Activated T-cell treated with anti-CD3 and anti-CD28 coated beads, Interleukin-2, amount 50 U/mL, for 1 hour (primary cell): ENCODE measurements around the gene CR2.
A peak's percentile ranks its signal among the peaks of the same experiment; 100 is the strongest.
"Not testable (repeated sequence)": the region's sequence is repeated elsewhere in the genome, so short reads cannot be mapped to it uniquely, and the experiment has no call there.

Experiments used
- DNase-seq: peaks from one replicate; pipeline ENCODE4 v3.0.0-alpha.2; 2020

The CR2 gene

DNA sequence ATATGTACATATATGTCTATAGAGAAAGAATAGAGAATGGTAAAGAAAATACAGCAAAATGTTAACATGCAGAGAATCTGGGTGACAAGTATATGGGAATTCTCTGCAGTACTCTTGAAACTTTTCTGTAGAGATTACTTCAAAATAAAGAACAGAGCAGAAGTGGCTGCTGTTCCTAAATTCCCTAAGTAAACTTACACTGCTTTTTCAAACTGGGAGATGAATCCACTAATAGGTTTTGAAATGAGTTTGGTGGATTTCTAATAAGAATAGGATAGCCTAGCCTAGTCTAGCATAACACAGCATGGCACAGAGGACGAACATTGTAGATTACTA, 450 bp upstream of the CR2 start:
- no peak for DNase-seq

DNA sequence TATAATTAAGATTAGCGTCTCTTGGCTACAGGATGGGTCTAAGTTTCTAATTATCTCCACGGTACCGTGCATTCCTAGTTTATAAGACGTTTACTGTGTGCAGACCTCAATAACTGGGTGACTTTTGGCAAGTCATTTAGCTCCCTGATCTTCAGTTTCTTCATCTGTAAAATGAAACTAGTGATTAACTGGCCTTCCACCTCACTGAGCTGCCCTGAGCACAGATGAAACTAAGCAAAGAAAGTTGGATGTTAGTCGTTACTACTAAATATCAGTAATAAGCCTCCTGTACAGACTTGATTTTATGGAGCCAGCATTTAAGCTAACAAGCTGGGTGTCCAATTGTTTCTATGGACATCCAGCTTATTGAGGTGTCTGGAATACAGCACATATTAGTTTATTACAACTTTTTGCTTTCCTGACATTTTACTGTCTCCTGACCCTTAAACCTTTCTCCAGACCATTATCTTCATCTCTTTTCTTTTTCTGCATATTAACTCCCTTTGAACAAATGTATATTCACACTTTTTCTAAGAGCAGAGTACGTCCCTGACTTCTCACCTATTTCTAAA, 1.1 kb downstream of the CR2 start:
- no peak for DNase-seq

DNA sequence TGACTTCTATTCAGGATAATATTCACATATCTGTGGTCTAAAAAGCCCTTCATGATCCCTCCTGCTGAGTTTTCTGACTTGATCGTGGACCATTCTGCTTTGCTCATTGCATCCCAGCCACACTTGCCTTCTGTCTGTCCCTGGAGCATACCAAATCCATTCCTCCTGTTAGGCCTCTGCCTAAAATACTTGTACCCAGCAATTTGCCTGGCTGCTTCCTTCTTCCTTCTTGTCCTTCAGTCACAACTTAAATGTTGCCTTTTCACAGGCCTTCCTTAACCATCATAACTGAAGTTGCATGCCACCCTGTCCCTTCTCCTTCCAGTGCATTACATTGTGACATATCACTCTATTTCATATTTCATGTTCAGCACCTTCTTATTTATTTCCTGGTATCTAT, 4.3 kb downstream of the CR2 start:
- no peak for DNase-seq

DNA sequence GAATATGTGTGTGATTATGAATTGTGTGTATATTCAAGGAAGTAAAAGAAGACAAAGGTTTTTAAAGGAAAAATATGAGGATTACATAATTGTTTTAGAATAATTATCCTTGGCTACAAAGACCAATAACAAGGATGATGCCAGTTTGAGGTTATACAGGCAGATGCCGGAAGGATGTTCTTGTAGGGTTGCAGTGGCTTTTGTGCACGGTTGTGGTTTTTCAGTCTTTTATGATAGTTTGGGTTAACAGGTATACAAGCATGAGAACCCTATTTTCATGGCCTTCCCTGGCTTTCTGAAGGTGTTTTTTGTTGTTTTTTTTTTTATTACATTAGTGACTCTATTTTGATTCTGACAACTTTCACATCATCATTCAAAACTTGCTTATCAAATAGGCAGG, 4.9 kb downstream of the CR2 start:
- no peak for DNase-seq

DNA sequence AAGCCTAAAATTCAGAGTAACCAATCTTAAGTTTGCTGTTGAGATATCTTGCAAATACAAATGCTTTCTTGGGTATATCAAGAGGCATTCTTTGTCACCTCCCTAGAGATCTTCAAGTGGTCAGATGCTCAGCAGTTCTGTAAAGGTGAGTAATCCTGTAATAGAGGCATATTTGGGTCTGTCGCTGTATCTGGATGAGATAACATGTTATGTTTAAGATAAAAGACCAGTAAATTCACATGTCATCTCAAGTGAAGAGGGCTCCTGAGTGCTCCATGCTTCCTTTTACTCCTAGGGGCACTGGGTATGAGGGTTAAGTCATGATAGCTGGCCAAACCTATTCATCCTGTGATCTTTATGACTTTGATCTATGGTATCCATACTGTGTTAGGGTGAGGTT, 7.5 kb downstream of the CR2 start:
- DNase-seq, result no peak

DNA sequence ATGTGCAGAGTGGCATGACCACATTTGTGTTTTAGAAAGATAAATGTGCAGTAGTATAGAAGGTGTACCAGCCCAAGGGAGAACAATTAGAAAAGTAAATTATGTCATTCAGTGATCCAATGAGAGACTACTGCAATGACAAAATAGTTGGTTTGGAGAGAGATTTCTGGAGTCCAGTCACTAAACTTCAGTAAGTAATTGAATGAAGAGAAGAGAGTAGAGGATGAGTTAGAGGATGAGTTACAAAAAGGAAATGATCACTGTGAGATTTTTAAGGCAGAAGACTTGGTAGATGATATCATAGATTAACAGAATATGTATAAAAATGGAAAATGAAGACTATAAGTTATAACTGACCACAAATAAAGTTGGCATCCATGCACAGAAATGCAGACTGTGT, 8.4 kb downstream of the CR2 start:
- no peak for DNase-seq

DNA sequence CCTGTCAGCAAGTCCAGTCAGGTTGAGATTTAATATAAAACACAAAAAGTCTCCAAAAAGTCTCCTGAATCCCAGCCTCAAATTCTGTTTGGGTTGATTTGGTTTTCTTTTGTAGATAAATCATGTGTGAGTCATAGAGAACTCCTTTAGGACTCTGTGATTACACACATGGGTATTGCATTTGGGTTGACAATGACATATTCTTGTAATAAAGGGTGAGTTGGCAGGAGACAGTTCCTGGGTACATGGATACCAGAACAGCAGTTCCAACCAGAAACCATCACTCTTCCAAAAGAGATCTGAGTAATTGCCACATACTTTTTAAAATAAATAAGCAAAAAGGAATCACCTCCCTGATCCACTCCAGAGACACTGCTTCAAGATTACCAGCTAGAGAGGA, 8.9 kb downstream of the CR2 start:
- DNase-seq, result no peak

DNA sequence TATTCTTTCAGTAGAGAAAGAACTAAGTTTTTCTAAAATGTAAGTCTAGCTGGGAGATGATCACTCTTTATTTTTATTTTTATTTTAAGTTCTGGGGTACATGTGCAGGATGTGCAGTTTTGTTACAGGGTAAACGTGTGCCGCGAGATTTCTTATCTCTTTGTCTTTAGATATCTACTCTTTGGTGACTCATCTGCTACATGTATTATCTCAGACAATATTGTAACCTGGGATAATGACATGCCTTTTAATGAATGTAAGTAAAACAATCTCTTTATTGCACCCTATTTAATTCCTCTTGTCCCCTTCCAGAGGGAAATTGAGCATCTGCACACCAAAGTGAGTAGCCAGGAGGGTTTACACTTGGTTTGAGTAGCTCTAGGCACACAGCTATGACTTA, 9.4 kb downstream of the CR2 start:
- DNase-seq, result no peak

DNA sequence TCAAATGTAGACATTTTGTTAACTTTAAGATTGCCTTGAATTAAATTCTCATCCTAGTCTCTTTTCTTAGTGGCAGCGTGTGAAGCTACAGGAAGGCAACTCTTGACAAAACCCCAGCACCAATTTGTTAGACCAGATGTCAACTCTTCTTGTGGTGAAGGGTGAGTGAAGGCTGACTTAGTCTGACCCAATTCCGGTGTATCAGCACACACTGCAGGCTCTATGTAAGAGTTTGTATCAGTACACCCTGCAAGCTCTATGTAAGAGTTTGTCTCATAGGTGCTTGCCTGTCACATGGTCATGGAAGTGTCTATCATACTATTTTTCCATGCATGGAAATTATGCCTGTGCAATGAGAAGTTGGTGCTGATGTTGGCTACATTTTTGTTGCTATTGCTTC, 16.8 kb downstream of the CR2 start:
- no peak for DNase-seq

DNA sequence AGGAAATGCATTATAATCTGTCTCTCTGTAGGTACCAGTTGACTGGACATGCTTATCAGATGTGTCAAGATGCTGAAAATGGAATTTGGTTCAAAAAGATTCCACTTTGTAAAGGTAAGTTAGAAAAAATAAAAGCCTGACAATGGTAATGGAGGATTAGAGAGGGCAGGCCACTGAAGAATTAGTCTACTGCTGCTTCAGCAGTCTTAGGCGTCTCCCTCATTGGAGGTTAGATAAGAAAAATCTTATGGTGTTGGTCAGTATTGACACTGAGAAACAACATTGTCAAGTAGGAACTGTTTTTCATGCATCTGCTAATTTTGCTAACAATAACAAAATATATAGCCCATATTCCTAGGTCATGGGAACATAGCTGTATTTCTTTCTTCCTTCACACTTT, 20.1 kb downstream of the CR2 start:
- DNase-seq, result no peak

DNA sequence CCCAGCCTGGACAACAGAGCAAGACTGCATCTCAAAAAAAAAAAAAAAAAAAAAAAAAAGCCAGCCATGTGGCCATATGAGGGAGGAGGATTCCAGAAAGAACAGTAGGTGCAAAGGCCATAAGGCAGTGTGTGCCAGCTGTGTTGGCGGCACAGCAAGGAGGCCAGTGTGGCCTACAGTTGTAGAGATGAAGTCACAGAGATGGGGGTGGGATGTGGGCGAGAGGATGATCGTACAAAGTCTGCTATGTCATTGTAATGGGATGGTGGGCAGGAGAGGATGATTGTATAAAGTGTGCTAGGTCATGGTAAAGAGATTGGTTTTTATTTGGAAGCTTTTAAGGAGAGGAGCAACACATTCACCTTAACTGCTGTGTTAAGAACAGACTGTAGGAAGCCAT, 32.1 kb downstream of the CR2 start:
- no peak for DNase-seq

DNA sequence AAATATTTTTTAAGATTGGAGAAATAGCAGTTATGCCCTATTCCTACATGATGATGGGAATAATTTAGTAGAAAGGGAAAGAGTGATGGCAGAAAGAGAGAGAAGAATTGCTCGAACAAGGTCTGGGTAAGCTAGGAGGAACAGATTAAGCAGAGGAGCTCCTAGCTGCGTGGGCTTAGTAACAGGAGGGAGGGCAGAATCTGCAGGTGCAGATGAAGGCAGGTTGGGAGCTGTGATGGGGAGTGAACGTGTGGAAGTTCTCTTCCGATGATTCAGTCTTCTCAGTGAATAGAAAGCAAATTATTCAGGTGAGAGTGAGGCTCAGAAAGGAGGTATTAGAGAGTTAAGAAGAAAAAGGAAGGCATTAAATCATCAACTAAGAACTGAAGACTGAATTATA, 33.5 kb downstream of the CR2 start:
- no peak for DNase-seq

DNA sequence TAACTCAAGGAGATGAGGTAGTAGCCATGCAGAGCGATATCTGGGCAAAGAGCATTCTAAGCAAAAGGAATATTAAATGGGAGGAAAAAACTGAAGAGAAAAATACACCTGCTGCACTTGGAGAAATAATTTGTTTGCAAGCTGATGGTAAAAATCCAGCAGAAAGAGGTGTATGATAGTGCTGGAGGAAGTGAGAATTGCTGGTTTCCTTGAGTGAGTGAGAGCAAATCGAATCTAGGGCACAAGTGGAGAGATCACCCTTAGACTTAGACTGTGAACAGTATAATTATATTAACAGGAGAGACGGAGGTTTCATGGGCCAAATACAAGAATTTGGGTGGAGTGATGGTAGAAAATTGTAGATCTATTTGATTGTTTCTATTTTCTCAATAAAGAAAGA, 39.1 kb downstream of the CR2 start:
- no peak for DNase-seq

DNA sequence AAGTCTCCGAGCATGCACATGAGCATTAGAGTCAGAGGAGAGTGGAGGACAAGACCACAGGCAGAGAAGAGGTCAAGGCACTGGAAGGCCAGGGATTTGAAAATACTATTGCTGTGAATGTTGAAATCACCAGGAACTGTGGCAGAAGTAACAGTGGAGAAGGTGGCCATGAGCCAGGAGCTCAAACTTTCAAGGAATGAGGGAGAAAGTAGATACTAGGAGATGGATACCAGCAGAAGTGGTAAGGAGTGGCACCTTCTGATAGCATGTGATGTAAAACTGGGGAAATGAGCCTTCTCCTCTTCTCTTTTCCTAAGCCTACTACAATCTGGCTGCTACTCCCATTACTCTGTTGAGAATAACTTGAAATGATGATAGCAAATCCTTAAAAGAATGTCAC, 40.0 kb downstream of the CR2 start:
- no peak for DNase-seq

DNA sequence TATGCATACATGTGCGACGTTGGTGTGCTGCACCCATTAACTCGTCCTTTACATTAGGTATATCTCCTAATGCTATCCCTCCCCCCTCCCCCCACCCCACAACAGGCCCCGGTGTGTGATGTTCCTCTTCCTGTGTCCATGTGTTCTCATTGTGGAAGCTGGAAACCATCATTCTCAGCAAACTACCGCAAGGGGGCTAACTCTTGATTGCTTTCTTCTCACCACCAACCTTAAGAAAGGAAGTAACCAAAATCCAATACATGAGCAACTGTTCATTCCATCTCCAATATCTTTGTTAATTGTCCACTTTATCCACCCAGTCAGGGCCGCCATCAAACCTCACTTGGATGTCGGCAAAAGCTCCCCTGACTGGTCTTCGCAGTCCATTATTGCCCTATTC, 41.2 kb downstream of the CR2 start:
- DNase-seq, result not testable (repeated sequence)

DNA sequence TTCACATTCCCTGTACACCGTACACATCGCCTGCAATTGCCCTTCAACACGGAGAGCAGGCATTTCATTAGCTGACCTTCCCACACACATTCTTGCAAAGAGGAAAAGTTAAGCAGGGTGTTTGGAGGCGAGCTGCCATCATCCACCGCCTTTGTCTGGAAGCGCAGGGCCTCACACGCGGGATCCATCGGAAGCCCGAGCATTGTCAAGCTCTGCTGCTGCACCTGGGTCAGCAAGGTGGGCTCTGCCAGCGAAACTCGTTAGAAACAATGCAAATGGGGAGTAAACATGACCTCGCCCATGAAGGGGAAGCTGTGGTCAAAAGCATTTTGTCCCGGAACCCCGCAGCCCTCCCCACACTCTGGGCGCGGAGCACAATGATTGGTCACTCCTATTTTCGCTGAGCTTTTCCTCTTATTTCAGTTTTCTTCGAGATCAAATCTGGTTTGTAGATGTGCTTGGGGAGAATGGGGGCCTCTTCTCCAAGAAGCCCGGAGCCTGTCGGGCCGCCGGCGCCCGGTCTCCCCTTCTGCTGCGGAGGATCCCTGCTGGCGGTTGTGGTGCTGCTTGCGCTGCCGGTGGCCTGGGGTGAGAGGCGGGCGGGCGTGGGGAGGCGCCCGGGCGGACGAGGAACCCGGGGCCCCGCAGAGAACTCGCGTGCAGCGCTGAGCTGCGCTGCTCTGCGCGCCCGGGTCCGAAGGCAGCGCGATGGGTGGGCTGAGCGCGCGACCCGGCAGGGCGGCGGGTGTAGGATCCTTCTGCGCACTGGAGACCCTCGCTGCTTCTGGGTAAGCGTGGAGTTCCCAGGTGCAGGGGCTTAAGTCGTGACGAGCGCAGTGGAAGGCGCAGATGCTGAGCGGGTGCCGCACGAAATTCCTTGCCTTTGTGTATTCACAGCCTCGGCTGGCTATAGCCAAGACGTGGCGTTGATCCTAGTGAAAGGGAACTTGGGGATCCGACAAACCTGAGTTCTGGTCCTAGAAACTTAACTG, 42.0 kb downstream of the CR2 start, which contains the start of gene CR1:
Gene CR1, plus strand, starts transcription at position 357 of the 992 bp plus-strand sequence. Its CDS starts 111 bp downstream, at position 468.
- DNase-seq, result peak; percentile 52

DNA sequence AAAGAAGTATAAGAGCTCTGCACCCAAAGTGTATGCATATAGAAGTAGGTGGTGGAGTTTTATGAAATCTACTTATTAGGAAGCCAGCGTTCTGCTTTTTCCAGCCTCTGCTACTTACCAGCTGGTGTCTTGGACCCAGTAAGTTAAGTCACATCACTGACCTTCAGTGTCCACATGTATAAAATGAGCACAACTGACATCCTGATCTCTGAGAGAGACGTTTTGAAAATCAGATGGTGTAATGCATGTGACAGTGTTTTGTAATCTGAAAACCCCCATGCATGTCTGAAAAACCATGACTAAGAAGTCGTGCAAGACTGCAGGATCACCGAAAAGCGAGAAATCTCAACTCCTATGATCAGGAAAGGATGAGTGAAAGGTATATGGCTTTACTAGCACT, 43.8 kb downstream of the CR2 start:
- DNase-seq, result no peak

DNA sequence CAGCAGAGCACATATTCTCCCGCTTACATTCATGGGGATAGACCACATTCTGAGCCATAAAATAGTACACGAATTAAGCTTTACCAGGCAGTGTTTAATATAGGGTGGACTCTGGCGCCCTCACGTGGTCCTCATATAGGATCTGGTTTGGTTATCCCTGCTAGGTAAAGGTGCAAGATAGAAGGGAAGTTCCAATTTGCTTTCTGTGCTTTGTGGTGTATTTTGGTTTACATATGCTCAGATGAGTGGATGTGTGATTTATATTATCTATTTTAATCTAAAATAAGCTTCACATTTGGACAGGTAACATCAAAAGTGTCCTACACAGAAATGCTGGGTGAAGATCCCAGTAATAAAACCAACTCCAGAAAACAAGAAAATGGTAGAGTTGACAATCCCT, 45.4 kb downstream of the CR2 start:
- DNase-seq, result peak; percentile 61

DNA sequence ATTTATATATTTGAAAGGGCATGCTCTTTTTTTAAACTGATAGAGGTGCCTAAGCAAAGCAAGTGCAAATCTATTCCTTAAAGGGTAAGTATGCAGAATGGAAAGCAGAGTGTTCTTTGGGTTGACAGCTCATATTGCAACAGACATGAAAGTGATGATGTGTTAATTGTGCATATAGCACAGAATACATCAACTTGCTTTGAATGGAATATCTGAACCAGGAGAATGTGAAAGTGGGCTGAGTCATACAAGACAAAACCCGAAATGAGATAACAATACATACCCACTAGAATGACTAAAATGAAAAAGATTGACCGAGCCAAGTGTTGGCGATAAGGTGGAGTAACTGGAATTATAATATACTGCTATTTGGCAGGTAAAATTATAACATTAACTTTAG, 46.2 kb downstream of the CR2 start:
- no peak for DNase-seq

DNA sequence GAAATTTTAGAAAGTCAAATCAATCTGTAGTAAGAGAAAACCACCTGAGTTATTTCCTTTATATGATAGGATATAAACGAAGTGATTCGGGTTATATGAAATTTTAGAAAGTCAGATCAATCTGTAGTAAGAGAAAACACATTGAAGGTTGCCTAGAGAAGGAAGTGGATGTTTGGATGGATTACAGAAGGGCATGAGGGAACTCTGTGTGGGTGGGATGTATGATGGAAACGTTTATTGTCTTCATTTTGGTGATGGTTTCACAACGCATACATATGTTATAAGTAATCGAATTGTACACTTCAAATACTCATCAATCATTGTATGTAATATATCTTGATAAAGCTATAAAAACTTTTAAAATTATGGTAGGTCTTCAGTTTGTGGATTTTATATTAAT, 46.9 kb downstream of the CR2 start:
- DNase-seq, result no peak

DNA sequence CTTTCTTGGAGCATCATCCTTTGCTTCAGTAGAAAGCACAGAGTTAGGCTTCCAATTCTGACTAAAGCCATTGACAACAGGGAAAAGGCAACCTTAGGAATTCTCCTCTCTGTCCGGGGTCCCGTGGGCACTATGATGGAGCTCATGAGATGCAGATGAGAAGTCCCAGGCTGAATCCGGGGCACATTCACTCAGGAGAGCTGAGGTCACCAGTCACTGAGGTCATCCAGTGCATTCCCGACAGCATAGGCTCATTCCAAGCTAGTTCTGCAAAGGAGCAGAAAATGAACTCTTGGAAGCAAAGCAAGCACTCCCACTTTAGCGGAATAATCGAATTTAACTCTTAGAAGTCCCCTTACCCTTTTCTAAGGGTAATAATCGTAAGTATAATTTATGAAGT, 48.6 kb downstream of the CR2 start:
- DNase-seq, result no peak

DNA sequence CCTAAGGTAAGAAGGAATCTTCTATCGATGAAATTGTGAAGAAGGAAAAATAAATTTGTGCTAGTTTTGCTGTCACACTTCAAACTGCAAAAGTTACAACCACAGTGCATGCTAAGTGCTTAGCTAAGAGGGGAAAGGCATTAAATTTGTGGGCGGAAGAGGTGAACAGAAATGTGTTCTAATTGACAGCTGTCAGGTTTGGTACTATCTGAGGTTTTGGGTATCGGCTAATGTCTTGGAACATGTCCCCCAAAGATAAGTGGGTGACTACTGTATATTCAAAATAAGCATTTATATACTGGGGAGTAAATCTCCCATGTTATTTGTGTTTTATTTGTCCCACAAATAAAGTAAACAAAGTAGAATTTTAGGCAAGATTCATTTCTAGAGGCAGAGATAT, 49.8 kb downstream of the CR2 start:
- no peak for DNase-seq

DNA sequence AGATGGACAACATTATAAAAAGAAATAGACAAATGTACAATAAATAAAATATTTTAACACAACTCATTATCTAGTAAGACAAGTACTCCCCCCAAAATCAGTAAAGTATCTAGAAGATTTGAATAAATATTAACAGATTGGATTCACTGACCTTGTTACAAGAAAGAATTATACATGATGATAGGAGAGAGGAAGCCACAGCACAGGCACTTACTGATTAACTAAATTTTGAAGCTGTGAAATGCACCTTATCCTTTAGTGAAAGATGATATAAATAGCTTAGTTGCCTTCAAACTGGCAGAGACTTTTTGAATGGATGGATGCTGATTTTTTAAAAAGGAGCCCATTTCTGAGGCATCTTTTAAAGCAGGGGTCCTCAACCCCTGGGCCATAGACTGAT, 50.3 kb downstream of the CR2 start:
- no peak for DNase-seq

DNA sequence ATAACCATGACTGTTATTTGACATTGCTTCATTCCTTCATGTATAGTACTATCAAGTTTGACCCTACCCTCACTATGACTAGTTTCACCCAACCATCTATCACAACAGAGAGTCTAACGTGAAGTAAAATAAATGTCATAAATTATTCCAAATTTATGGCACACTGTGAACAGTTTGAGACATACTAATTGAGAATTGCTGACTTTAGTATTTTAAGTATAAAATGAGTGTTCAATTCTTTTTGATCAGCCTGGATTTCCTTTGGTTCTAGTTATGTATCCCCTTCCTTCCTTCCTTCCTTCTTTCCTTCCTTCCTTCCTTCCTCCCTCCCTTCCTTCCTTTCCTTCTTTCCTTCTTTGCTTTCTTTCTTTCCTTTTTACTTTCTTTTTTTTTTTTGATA, 56.3 kb downstream of the CR2 start:
- DNase-seq, result no peak

DNA sequence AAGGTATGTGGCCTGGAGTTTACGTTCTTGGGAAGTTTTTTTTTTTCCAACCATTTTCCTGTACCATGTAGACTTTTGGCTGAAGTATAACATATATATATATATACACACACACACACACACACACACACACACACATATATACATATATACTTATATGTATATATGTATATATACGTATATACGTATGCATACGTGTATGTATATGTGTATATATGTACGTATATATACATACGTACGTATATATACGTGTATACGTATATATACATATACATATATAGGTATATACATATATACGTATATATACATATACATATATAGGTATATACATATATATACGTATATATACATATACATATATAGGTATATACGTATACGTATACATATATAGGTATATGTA, 60.8 kb downstream of the CR2 start:
- no peak for DNase-seq
